K562 (cell line): ENCODE data around the gene TMEM72. TPM values are rescaled to one million over a fixed set of nuclear protein-coding genes. Genes with fewer than 3 reads are reported as not detected.

Experiments
- ATAC-seq: fragments of 200-7000 bp; cut with Tn5 transposase; 3 replicates; pipeline ENCODE4 v1.9.1; 2020; ENCODE audit warnings: moderate library complexity
- BruUV-seq: library from RNA; stranded (reverse); fragments of 400-500 nt; replicated peaks from 2 replicates; lab custom pipeline; 2021; lab: Mats Ljungman, UMichigan
- CTCF ChIA-PET: fragments of 300-600 bp; formaldehyde crosslinking; extraction: SDS; loops from one replicate; lab custom pipeline; 2021; ENCODE audit warnings: low intra/inter-chr PET ratio; lab: Yijun Ruan, JAX
- POLR2A ChIA-PET: fragments of 300-600, 350-650 bp; sonication (Branson Sonifier 250); formaldehyde crosslinking; extraction: SDS; loops from one replicate; lab custom pipeline; 2021; ENCODE audit warnings: antibody characterized with exemption, inconsistent platforms; lab: Yijun Ruan, JAX
- DNase-seq, 4 experiments: peaks; one replicate each; pipeline versions ENCODE4 v3.0.0 to v3.0.0-alpha.2; 2011 to 2018; ENCODE audit warnings: low spot score in 3 of 4, mixed read lengths in 3 of 4; ENCODE audit errors: extremely low read depth in 1 of 4
- FAIRE-seq: peaks from 2 replicates; lab custom pipeline; 2011; peaks lifted over from hg19 to GRCh38; lab: Jason Lieb, UNC
- H2AFZ ChIP-seq: 2 replicates; pipeline ENCODE4 v1.6.0; 2011; ENCODE audit warnings: low read depth, low read length, control low read depth, inconsistent platforms
- H3K27ac ChIP-seq: fragments of 200-600 bp; 3 replicates; pipeline ENCODE4 v1.8.0; 2011; ENCODE audit warnings: low read depth, mild to moderate bottlenecking, control low read depth, inconsistent platforms, low read length, moderate library complexity, mixed read lengths; ENCODE audit errors: extremely low read depth
- H3K27me3 ChIP-seq, 2 experiments: fragments of 300-600 bp in 1 of 2; 2 replicates in 1 of 2; 3 replicates in 1 of 2; pipeline versions ENCODE4 v1.6.0 to v1.8.0; 2011; ENCODE audit warnings: inconsistent platforms in 2 of 2, low read length in 2 of 2, mild to moderate bottlenecking in 1 of 2, mixed read lengths in 1 of 2, moderate library complexity in 1 of 2; ENCODE audit not compliant: control insufficient read depth in 2 of 2, insufficient read depth in 2 of 2
- H3K36me3 ChIP-seq: fragments of 300-600 bp; 3 replicates; pipeline ENCODE4 v1.8.0; 2011; ENCODE audit warnings: mild to moderate bottlenecking, low read length, inconsistent platforms; ENCODE audit not compliant: control insufficient read depth, insufficient read depth
- H3K4me1 ChIP-seq, 2 experiments: fragments of 200-600 bp in 1 of 2; replicated peaks in 1 of 2; 2 replicates in 1 of 2; 3 replicates in 1 of 2; pipeline versions ENCODE4 v1.5.1 to v1.8.0; 2011; ENCODE audit warnings: inconsistent platforms in 2 of 2, low read length in 2 of 2, mild to moderate bottlenecking in 1 of 2, mixed read lengths in 1 of 2, moderate library complexity in 1 of 2; ENCODE audit not compliant: control insufficient read depth in 2 of 2, insufficient read depth in 2 of 2
- H3K4me2 ChIP-seq: 2 replicates; pipeline ENCODE4 v1.6.1; 2011; ENCODE audit warnings: low read length, control low read depth, inconsistent platforms, mixed read lengths; ENCODE audit not compliant: insufficient read depth
- H3K4me3 ChIP-seq: fragments of 200-600 bp; sonication (generic), shearing (Covaris generic); 2 replicates; pipeline ENCODE4 v1.5.1; 2016; ENCODE audit warnings: control low read depth, inconsistent platforms
- H3K79me2 ChIP-seq: fragments of 200-600 bp; 3 replicates; pipeline ENCODE4 v1.8.0; 2011; ENCODE audit warnings: low read length, inconsistent platforms; ENCODE audit not compliant: control insufficient read depth, insufficient read depth
- H3K9ac ChIP-seq, 2 experiments: 2 replicates each; pipeline versions ENCODE4 v1.6.0 to v1.6.1; 2011; ENCODE audit warnings: low read depth in 2 of 2, low read length in 2 of 2, control low read depth in 1 of 2, inconsistent platforms in 1 of 2, mild to moderate bottlenecking in 1 of 2, mixed read lengths in 1 of 2; ENCODE audit not compliant: insufficient read depth in 1 of 2
- H3K9me1 ChIP-seq: one replicate; pipeline ENCODE4 v1.6.0; 2011; ENCODE audit warnings: inconsistent platforms, mild to moderate bottlenecking, low read length, moderate library complexity; ENCODE audit not compliant: control insufficient read depth, insufficient read depth
- H3K9me3 ChIP-seq: replicated peaks from 2 replicates; pipeline ENCODE4 v1.5.1; 2011; ENCODE audit warnings: low read depth, low read length, inconsistent platforms; ENCODE audit not compliant: control insufficient read depth, insufficient read depth
- H4K20me1 ChIP-seq: replicated peaks from 2 replicates; pipeline ENCODE4 v1.6.1; 2011; ENCODE audit warnings: low read length, inconsistent platforms, mixed read lengths; ENCODE audit not compliant: control insufficient read depth, insufficient read depth
- ESRRB ChIP-seq: fragments of 250-450 bp; sonication (Bioruptor Pico); IDR thresholded peaks from 2 replicates; pipeline ENCODE4 v1.5.0; 2020; ENCODE audit warnings: mild to moderate bottlenecking, moderate library complexity, borderline replicate concordance
- IRF2 ChIP-seq: sonication (generic); formaldehyde crosslinking; IDR thresholded peaks from 2 replicates; pipeline ENCODE4 v1.8.1; 2022; ENCODE audit warnings: mild to moderate bottlenecking, missing genetic modification reagents
- MAX ChIP-seq: sonication (generic); formaldehyde crosslinking; IDR thresholded peaks from 2 replicates; pipeline ENCODE4 v1.9.0; 2022; ENCODE audit warnings: mild to moderate bottlenecking, missing genetic modification reagents
- RREB1 ChIP-seq: fragments of 250-450 bp; sonication (Bioruptor Pico); IDR thresholded peaks from 2 replicates; pipeline ENCODE4 v1.4.0; 2020
- STAG1 ChIP-seq: sonication (generic); formaldehyde crosslinking; IDR thresholded peaks from 2 replicates; pipeline ENCODE4 v1.5.0; 2020; ENCODE audit warnings: missing genetic modification reagents, borderline replicate concordance
- TRIM24 ChIP-seq, 2 experiments: fragments of 450-650 bp; IDR thresholded peaks; 2 replicates each; pipeline ENCODE4 v1.6.1; 2016
- ZNF124 ChIP-seq: sonication (generic); formaldehyde crosslinking; IDR thresholded peaks from 2 replicates; pipeline ENCODE4 v1.8.1; 2022; ENCODE audit warnings: missing genetic modification reagents
- WGBS: fragments of 100-300 bp; shearing (Covaris generic); methylation state at CpG from one replicate; pipeline ENCODE4 v1.1.6; 2016; ENCODE audit warnings: low coverage, mixed read lengths; ENCODE audit not compliant: insufficient coverage; ENCODE audit errors: missing lambda C conversion rate; 5-methylcytosine and 5-hydroxymethylcytosine counted together
- in situ Hi-C: fragments of 300-500 bp; cut with MboI; formaldehyde crosslinking; loops from 4 replicates; pipeline ENCODE4 v1.15.0; 2018; ENCODE audit warnings: inconsistent platforms, mixed read lengths
- intact Hi-C: fragments of 100-400 bp; cut with micrococcal nuclease; formaldehyde crosslinking; loops from 2 replicates; pipeline ENCODE4 v1.14.2; 2022
- polyA plus RNA-seq, 8 experiments: library from polyadenylated mRNA; depleted of rRNA in 4 of 8; stranded (reverse) in 5 of 8; unstranded in 3 of 8; fragments of >200 nt; fragmentation: Nextera tagmentation in 2 of 8; fragmentation: Illumina TruSeq in 1 of 8; extraction: Ambion mirVana in 2 of 8; extraction: Trizol in 1 of 8; gene quantifications; 2 replicates each; pipeline versions ENCODE4 v1.2.1 to v1.2.3, GENCODE V29; 2011 to 2014; ENCODE audit warnings: inconsistent platforms in 1 of 8, missing spikeins in 1 of 8
- total RNA-seq, 7 experiments: library from RNA; depleted of rRNA in 6 of 7; stranded (reverse); fragments of >200 nt in 6 of 7; fragmentation: Illumina TruSeq in 2 of 7; extraction: Trizol in 2 of 7; gene quantifications; 2 replicates each; pipeline versions ENCODE4 v1.2.1 to v1.2.3, GENCODE V29; 2011 to 2021; ENCODE audit warnings: low replicate concordance in 1 of 7

The TMEM72 gene
- total and polyA plus RNA-seq, 9 of the 15 experiments (the other 6 are each of a cell fraction or from before 2014, with no cell fraction given): not detected

- H3K79me2 ChIP-seq: no peaks in the 10 kb centered on the region
- TF ChIP-seq MAX (CRISPR knock-in tag): no peak
- no peak for TF ChIP-seq ZNF124 (CRISPR knock-in tag)
- TF ChIP-seq ESRRB (CRISPR knock-in tag): no peak
- no peak for TF ChIP-seq TRIM24 (IDR thresholded peaks at IDR 0.05)
- no peak for TF ChIP-seq RREB1
- no peak for TF ChIP-seq IRF2 (CRISPR knock-in tag)
- no peak for TF ChIP-seq STAG1 (CRISPR knock-in tag)
- TF ChIP-seq, all 486 proteins: peak for 0
- H3K9me3 ChIP-seq: no peaks in the 10 kb centered on the region
- no peak overlapping the region for H3K4me3 ChIP-seq
- DNase-seq (no peak), FAIRE-seq (no peak), ATAC-seq (no peak)
- no peak overlapping the region for H3K27ac ChIP-seq
- no peak overlapping the region for H3K4me2 ChIP-seq
- H2AFZ ChIP-seq: no peak overlapping the region
- no TSS peak for BruUV-seq
- ChIA-PET POLR2A (interaction anchor here (0.7 kb wide), 2 partner anchors 434 to 1156 kb away, joined by 3 to 4 read pairs; no protein-coding TSS in a partner anchor), CTCF (no interaction called here)
- intact Hi-C loops: no loop called here
- H3K27me3 ChIP-seq: peaks cover 7 to 29% of the 10 kb centered on the region in 2 experiments; a peak in 4 of 5 replicates
- no peaks in the 10 kb centered on the region for H3K4me1 ChIP-seq
- in situ Hi-C loops: no loop called here
- H3K36me3 ChIP-seq: no peaks in the 10 kb centered on the region
- 0 out of 2 replicates have a peak, but pooled peaks cover 3% of the 10 kb centered on the region for H4K20me1 ChIP-seq
- under 1% methylated on average over 5 of the region's 5 CpGs for WGBS
- H3K9ac ChIP-seq: no peak overlapping the region
- no peaks in the 10 kb centered on the region for H3K9me1 ChIP-seq
Measured at GRCh38 chr10:44895280-44895679, 15.9 kb upstream of the TMEM72 start.
